ENCODE results near the gene GP1BB. TPM values are rescaled to one million over a fixed set of nuclear protein-coding genes. Genes with fewer than 3 reads are reported as not detected.

Gene GP1BB
- polyA plus RNA-seq, 1 of the 3 experiments (the other 2 are of a cell fraction) = 1.5 TPM

GRCh38 chr22:19720150-19720827 lies 3.0 kb upstream of the GP1BB start:
- Histone ChIP-seq H3K4me2 (no peak overlapping the region), H3K4me3 (ENCODE audit: low read depth in 2 of 2, low read length in 1 of 2) (no peak overlapping the region), H2AFZ (ENCODE audit: low read depth) (no peak overlapping the region), H3K9ac (no peak overlapping the region), H3F3A (replicated peaks; ENCODE audit: insufficient read depth) (no peaks in the 10 kb centered on the region), H3K27me3 (ENCODE audit: insufficient read depth) (no peaks in the 10 kb centered on the region), H3K27ac (ENCODE audit: low read depth in 2 of 2, low read length in 1 of 2) (no peak overlapping the region), H3K9me2 (no peaks in the 10 kb centered on the region), H3K36me3 (replicated peaks in 1 of 2; ENCODE audit: control insufficient read depth in 1 of 2, insufficient read depth in 2 of 2, low read length in 1 of 2) (peaks cover 0 to 5% of the 10 kb centered on the region in 2 experiments), H3K9me3 (no peaks in the 10 kb centered on the region), H3K79me2 (ENCODE audit: insufficient read depth) (no peaks in the 10 kb centered on the region), H3K4me1 (ENCODE audit: control insufficient read depth in 1 of 2, insufficient read depth in 2 of 2, low read depth in 1 of 2, low read length in 1 of 2) (peaks cover 0 to 29% of the 10 kb centered on the region in 2 experiments; a peak in 1 of 4 replicates), H4K20me1 (ENCODE audit: insufficient read depth) (no peaks in the 10 kb centered on the region)
- WGBS (ENCODE audit: low lambda C conversion rate) = 96% methylated on average over 11 of the region's 26 CpGs
- ChIA-PET POLR2A (no interaction called here), CTCF (interaction anchor here (1.0 to 4.0 kb wide), 6 partner anchors 10 to 190 kb away, joined by 4 to 42 read pairs (median 12); no protein-coding TSS in a partner anchor)
- no peak for TF ChIP-seq RFX5 (IDR thresholded peaks at IDR 0.05; ENCODE audit: low read length)
- TF ChIP-seq YY1 (IDR thresholded peaks at IDR 0.05; ENCODE audit: low read depth) = no peak
- no peak for TF ChIP-seq NRF1 (IDR thresholded peaks at IDR 0.05; ENCODE audit: low read depth, low read length)
- no peak for TF ChIP-seq JUND (IDR thresholded peaks at IDR 0.05)
- TF ChIP-seq, protein P1, sequence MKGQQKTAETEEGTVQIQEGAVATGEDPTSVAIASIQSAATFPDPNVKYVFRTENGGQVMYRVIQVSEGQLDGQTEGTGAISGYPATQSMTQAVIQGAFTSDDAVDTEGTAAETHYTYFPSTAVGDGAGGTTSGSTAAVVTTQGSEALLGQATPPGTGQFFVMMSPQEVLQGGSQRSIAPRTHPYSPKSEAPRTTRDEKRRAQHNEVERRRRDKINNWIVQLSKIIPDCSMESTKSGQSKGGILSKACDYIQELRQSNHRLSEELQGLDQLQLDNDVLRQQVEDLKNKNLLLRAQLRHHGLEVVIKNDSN (IDR thresholded peaks at IDR 0.05; ENCODE audit: borderline replicate concordance, low read depth) = no peak
- TF ChIP-seq FOXJ3 (CRISPR knock-in tag; IDR thresholded peaks at IDR 0.05) = no peak
- DNase-seq = no peak

- CTCF ChIA-PET = interaction anchor here (1.3 to 4.0 kb wide), 4 partner anchors 10 to 189 kb away, joined by 9 to 42 read pairs (median 19); no protein-coding TSS in a partner anchor
- H3K27ac ChIP-seq (ENCODE audit: low read depth in 2 of 2, low read length in 1 of 2) = no peak overlapping the region
- H3K4me2 ChIP-seq = no peak overlapping the region
- no peak for DNase-seq
- H4K20me1 ChIP-seq (ENCODE audit: insufficient read depth) = no peaks in the 10 kb centered on the region
- no peak overlapping the region for H3K4me3 ChIP-seq (ENCODE audit: low read depth in 2 of 2, low read length in 1 of 2)
- POLR2A ChIA-PET = no interaction called here
- no peaks in the 10 kb centered on the region for H3F3A ChIP-seq (replicated peaks; ENCODE audit: insufficient read depth)
- no peaks in the 10 kb centered on the region for H3K27me3 ChIP-seq (ENCODE audit: insufficient read depth)
- no peaks in the 10 kb centered on the region for H3K79me2 ChIP-seq (ENCODE audit: insufficient read depth)
- TF ChIP-seq TAF1 (IDR thresholded peaks at IDR 0.05; ENCODE audit: borderline replicate concordance, low read depth, low read length) (no peak), TCF12 (IDR thresholded peaks at IDR 0.05) (no peak), GATA2 (CRISPR knock-in tag; IDR thresholded peaks at IDR 0.05) (no peak), USF2 (IDR thresholded peaks at IDR 0.05; ENCODE audit: borderline replicate concordance, low read depth, low read length) (no peak), NRF1 (IDR thresholded peaks at IDR 0.05; ENCODE audit: low read depth, low read length) (no peak)
- TF ChIP-seq, protein P2, sequence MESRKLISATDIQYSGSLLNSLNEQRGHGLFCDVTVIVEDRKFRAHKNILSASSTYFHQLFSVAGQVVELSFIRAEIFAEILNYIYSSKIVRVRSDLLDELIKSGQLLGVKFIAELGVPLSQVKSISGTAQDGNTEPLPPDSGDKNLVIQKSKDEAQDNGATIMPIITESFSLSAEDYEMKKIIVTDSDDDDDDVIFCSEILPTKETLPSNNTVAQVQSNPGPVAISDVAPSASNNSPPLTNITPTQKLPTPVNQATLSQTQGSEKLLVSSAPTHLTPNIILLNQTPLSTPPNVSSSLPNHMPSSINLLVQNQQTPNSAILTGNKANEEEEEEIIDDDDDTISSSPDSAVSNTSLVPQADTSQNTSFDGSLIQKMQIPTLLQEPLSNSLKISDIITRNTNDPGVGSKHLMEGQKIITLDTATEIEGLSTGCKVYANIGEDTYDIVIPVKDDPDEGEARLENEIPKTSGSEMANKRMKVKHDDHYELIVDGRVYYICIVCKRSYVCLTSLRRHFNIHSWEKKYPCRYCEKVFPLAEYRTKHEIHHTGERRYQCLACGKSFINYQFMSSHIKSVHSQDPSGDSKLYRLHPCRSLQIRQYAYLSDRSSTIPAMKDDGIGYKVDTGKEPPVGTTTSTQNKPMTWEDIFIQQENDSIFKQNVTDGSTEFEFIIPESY (IDR thresholded peaks at IDR 0.05; ENCODE audit: borderline replicate concordance, low read depth) = no peak
- TF ChIP-seq, protein P1 (IDR thresholded peaks at IDR 0.05; ENCODE audit: borderline replicate concordance, low read depth) = no peak
- peaks cover 0 to 23% of the 10 kb centered on the region in 2 experiments; a peak in 1 of 4 replicates for H3K4me1 ChIP-seq (ENCODE audit: control insufficient read depth in 1 of 2, insufficient read depth in 2 of 2, low read depth in 1 of 2, low read length in 1 of 2)
- no peaks in the 10 kb centered on the region for H3K9me2 ChIP-seq
- no peak overlapping the region for H3K9ac ChIP-seq
- H3K36me3 ChIP-seq (replicated peaks in 1 of 2; ENCODE audit: control insufficient read depth in 1 of 2, insufficient read depth in 2 of 2, low read length in 1 of 2) = peaks cover 0 to 5% of the 10 kb centered on the region in 2 experiments
- WGBS (ENCODE audit: low lambda C conversion rate) = 100% methylated on average over 1 of the region's 2 CpGs
- no peaks in the 10 kb centered on the region for H3K9me3 ChIP-seq
- H2AFZ ChIP-seq (ENCODE audit: low read depth) = no peak overlapping the region
Measured at GRCh38 chr22:19720999-19721329, 2.4 kb upstream of the GP1BB start.

All from SK-N-SH (cell line).